PC-3 (cell line): ENCODE results near the gene DYTN.

ENCODE experiments used
- CTCF ChIP-seq: fragments of 300-600 bp; sonication (generic); conservative IDR thresholded peaks from 2 replicates; pipeline ENCODE4 v1.5.1; 2017; ENCODE audit warnings: antibody characterized with exemption, low read depth, mild to moderate bottlenecking, low read length
- EZH2phosphoT487 ChIP-seq: fragments of 300-600 bp; sonication (generic); IDR thresholded peaks from 2 replicates; pipeline ENCODE4 v1.6.1; 2018; ENCODE audit warnings: mild to moderate bottlenecking, antibody characterized with exemption, low read length, borderline replicate concordance

- no peak for TF ChIP-seq CTCF
- no peak for TF ChIP-seq EZH2phosphoT487
Measured at GRCh38 chr2:206641226-206641625, 77.0 kb downstream of the DYTN start.
